Gastrocnemius medialis (tissue), 4 donors: ENCODE results near the gene MED12L.

ENCODE experiments used
- CTCF ChIP-seq, 5 experiments: fragments of 450-650 bp in 3 of 5; fragments of 200-600 bp in 2 of 5; sonication (generic) in 2 of 5; IDR thresholded peaks in 4 of 5; conservative IDR thresholded peaks in 1 of 5; 1 replicate in 4 of 5; 2 replicates in 1 of 5; pipeline ENCODE4 v1.5.1; 2016 to 2019; ENCODE audit warnings: antibody characterized with exemption in 5 of 5, mild to moderate bottlenecking in 3 of 5, moderate library complexity in 3 of 5
- POLR2A ChIP-seq, 2 donors: fragments of 450-650 bp; IDR thresholded peaks; one replicate each; pipeline ENCODE4 v1.6.1; 2017; ENCODE audit warnings: antibody characterized with exemption in 2 of 2, mild to moderate bottlenecking in 2 of 2, moderate library complexity in 2 of 2

DNA sequence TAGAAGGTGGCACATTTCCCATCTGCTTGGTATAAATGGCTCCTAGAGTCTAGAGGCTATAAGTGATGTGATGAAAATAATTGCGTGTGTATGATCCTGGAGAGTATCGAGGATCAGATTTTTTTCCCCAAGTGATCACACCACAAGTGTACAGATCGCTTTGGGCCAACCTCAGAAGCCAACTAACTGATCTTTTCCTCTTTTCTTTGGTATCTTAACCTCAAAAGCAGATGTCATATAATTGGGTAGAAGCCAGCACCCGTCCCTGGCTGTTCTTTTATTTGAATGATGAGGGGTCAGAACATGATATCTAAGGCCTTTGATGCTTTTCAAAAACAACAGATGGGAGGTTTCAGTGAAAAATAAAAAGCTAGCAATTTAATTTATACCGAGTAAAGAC lies 189.6 kb downstream of the MED12L start:
- TF ChIP-seq CTCF (IDR thresholded peaks at IDR 0.05 in 4 of 5, conservative IDR thresholded peaks at IDR 0.05 in 1 of 5) (no peak), POLR2A (IDR thresholded peaks at IDR 0.05) (no peak)
